Transverse colon (tissue), 3 donors: Measurements from ENCODE around the gene IL17RD.

Experiments
- CTCF ChIP-seq, 5 experiments: fragments of 200-600 bp in 3 of 5; fragments of 450-650 bp in 2 of 5; sonication (generic) in 3 of 5; IDR thresholded peaks; 1 replicate in 2 of 5; 2 replicates in 3 of 5; pipeline ENCODE4 v1.5.1; 2016 to 2017; ENCODE audit warnings: antibody characterized with exemption in 5 of 5, inconsistent platforms in 3 of 5, mild to moderate bottlenecking in 2 of 5, moderate library complexity in 1 of 5
- EP300 ChIP-seq: sonication (generic); formaldehyde crosslinking; IDR thresholded peaks from one replicate; pipeline ENCODE4 v1.6.1; 2017; ENCODE audit warnings: antibody characterized with exemption, low read depth
- POLR2A ChIP-seq: fragments of 450-650 bp; IDR thresholded peaks from one replicate; pipeline ENCODE4 v1.6.1; 2016; ENCODE audit warnings: antibody characterized with exemption, mild to moderate bottlenecking, moderate library complexity

DNA sequence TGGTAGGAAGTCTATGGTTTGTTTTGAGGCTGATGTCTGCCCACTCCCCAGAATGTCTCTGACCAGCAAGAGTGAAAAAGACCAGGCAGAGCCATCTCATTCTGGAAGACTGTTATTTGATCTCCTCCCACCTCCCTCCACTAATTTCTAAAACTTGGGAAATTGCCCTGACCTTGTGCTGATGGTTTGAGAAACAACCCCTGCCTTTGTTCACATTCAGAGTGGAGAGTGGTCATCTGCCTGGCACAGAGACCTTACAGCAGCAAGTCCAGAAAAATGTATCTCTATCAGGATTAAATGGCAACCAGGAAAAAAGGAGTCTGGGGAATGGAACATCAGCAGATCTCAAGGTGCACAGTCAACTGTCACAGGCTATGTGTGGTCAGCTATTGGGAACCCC is 79.0 kb downstream of the IL17RD start:
- TF ChIP-seq CTCF (IDR thresholded peaks at IDR 0.05), result no peak
- TF ChIP-seq EP300, result no peak
- no peak for TF ChIP-seq POLR2A
